Measurements from ENCODE around the gene KRTAP5-4. TPM values are rescaled to one million over a fixed set of nuclear protein-coding genes. Genes with fewer than 3 reads are reported as not detected.
"Not testable (repeated sequence)": the region's sequence is repeated elsewhere in the genome, so short reads cannot be mapped to it uniquely, and the experiment has no call there.

KRTAP5-4 gene
- total RNA-seq, 1 donor from 2014 or later = not detected

DNA sequence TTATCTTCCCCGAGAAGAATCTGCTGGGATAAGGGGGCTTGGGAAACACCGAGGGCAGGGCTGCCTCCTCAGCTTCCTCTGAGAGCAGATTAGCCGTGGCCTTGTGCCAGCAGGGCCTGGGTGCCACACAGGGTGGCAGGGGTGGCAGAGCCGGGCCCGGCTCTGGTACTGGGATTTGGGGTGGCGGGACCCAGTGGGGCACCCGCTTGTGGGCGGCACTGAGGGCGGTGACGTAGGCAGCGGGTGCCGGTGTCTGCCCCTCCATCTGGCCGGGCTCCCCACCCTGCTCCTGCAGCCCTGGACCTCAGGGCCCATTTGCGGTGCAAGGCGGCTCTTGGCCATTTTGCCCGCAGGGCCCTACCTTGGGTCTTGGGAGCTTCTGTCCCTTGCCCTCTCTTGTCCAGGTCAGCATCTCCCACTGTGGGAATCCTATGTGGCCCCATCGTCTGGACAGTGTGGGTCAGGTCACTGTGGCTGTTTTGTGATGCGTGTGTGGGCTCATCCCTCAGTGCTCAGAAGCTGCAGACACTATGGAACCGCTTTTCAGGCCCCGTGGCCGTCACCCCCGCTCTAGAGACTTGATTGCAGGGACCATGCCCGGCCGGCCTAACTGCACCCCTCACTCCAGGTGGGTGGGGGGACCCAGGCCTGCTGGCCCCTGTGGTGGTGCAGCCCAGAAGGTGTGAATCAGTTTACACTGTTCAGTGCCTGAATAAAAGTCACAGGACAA is 45.3 kb upstream of the KRTAP5-4 start:
- Histone ChIP-seq H3K4me2 (ENCODE audit: low read length) (no peak overlapping the region), H3K79me2 (ENCODE audit: insufficient read depth, low read length) (no peaks in the 10 kb centered on the region), H3K27ac (ENCODE audit: low read depth, low read length) (no peak overlapping the region), H3K9me3 (ENCODE audit: insufficient read depth, low read depth, low read length) (peaks cover 3% of the 10 kb centered on the region), H3K4me1 (ENCODE audit: insufficient read depth, low read length) (no peaks in the 10 kb centered on the region), H4K20me1 (ENCODE audit: insufficient read depth, low read length) (no peaks in the 10 kb centered on the region), H2AFZ (ENCODE audit: low read depth, low read length) (no peak overlapping the region), H3K9ac (ENCODE audit: low read length) (no peak overlapping the region), H3K36me3 (ENCODE audit: insufficient read depth, low read length) (no peaks in the 10 kb centered on the region), H3K27me3 (ENCODE audit: insufficient read depth, low read length) (peaks cover 9% of the 10 kb centered on the region), H3K4me3 (ENCODE audit: insufficient read depth, low read depth, low read length) (no peak overlapping the region)
- H3K27ac Mint-ChIP-seq (ENCODE audit: unreplicated experiment) = no peak overlapping the region
- TF ChIP-seq CTCF (IDR thresholded peaks at IDR 0.05; ENCODE audit: insufficient read depth, low read depth, low read length) (no peak), EZH2 (IDR thresholded peaks at IDR 0.05; ENCODE audit: insufficient read depth, low read length) (no peak)
- DNase-seq (ENCODE audit: low read depth) = no peak
- H3K27me3 Mint-ChIP-seq (ENCODE audit: low read depth, unreplicated experiment) = peaks cover 50% of the 10 kb centered on the region
- no peaks in the 10 kb centered on the region for H3K36me3 Mint-ChIP-seq (ENCODE audit: low read depth, unreplicated experiment)
- no peaks in the 10 kb centered on the region for H3K4me1 Mint-ChIP-seq (ENCODE audit: low read depth, unreplicated experiment)
- H3K4me3 Mint-ChIP-seq (ENCODE audit: unreplicated experiment) = no peak overlapping the region
- H3K9me3 Mint-ChIP-seq (ENCODE audit: unreplicated experiment) = no peaks in the 10 kb centered on the region
- no peak for FAIRE-seq

- Histone ChIP-seq H3K9ac (ENCODE audit: low read length) (no peak overlapping the region), H2AFZ (ENCODE audit: low read depth, low read length) (no peak overlapping the region), H3K9me3 (ENCODE audit: insufficient read depth, low read depth, low read length) (no peaks in the 10 kb centered on the region), H4K20me1 (ENCODE audit: insufficient read depth, low read length) (no peaks in the 10 kb centered on the region), H3K4me3 (ENCODE audit: insufficient read depth, low read depth, low read length) (no peak overlapping the region), H3K36me3 (ENCODE audit: insufficient read depth, low read length) (no peaks in the 10 kb centered on the region), H3K27ac (ENCODE audit: low read depth, low read length) (no peak overlapping the region), H3K4me1 (ENCODE audit: insufficient read depth, low read length) (no peaks in the 10 kb centered on the region), H3K4me2 (ENCODE audit: low read length) (no peak overlapping the region), H3K79me2 (ENCODE audit: insufficient read depth, low read length) (no peaks in the 10 kb centered on the region), H3K27me3 (ENCODE audit: insufficient read depth, low read length) (peaks cover 7% of the 10 kb centered on the region)
- no peaks in the 10 kb centered on the region for H3K36me3 Mint-ChIP-seq (ENCODE audit: low read depth, unreplicated experiment)
- DNase-seq (ENCODE audit: low read depth) (no peak), FAIRE-seq (no peak)
- no peak overlapping the region for H3K27ac Mint-ChIP-seq (ENCODE audit: unreplicated experiment)
- H3K4me3 Mint-ChIP-seq (ENCODE audit: unreplicated experiment) = no peak overlapping the region
- TF ChIP-seq EZH2 (IDR thresholded peaks at IDR 0.05; ENCODE audit: insufficient read depth, low read length) = no peak
- TF ChIP-seq CTCF (IDR thresholded peaks at IDR 0.05; ENCODE audit: insufficient read depth, low read depth, low read length) = no peak
- H3K27me3 Mint-ChIP-seq (ENCODE audit: low read depth, unreplicated experiment) = peaks cover 49% of the 10 kb centered on the region
- no peaks in the 10 kb centered on the region for H3K4me1 Mint-ChIP-seq (ENCODE audit: low read depth, unreplicated experiment)
- H3K9me3 Mint-ChIP-seq (ENCODE audit: unreplicated experiment) = no peaks in the 10 kb centered on the region
Observed at GRCh38 chr11:1665313-1665712, 43.4 kb upstream of the KRTAP5-4 start.

DNA sequence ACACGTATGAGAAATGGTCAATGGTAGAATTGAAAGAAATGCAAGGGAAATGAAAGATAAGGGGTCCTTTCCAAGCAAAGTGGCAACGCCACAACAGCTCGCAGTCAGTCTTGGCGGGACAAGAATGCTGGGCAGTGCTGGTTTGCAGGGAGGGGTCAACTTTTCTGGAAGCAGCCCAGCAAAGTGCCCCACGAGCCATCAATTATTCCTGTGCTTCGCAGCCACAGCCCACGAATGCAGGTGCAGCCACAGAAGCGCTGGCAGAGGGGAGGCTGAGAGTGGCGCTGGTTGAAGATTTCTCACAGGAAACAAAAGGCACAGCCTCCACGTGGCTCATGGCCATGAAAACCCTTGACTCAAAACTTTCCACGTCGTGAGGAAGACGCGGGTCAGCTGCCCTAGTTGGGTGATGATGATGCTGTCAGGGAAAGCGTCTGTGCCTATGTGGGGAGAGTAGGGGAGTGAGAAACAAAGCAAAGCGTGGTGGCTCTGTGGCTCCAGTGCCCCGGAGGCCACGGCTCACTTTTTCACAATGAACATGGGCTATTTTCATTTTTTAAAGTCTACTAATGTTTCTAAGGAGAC is 40.9 kb upstream of the KRTAP5-4 start:
- H3K4me1 ChIP-seq (ENCODE audit: insufficient read depth, low read length); DNase-seq (ENCODE audit: low read depth); H3K9ac ChIP-seq (ENCODE audit: low read length); H3K27ac Mint-ChIP-seq (ENCODE audit: unreplicated experiment); H3K4me2 ChIP-seq (ENCODE audit: low read length); H3K36me3 Mint-ChIP-seq (ENCODE audit: low read depth, unreplicated experiment); H3K27ac ChIP-seq (ENCODE audit: low read depth, low read length); H3K27me3 ChIP-seq (ENCODE audit: insufficient read depth, low read length); H3K79me2 ChIP-seq (ENCODE audit: insufficient read depth, low read length); H3K9me3 Mint-ChIP-seq (ENCODE audit: unreplicated experiment); FAIRE-seq; H3K4me1 Mint-ChIP-seq (ENCODE audit: low read depth, unreplicated experiment); H4K20me1 ChIP-seq (ENCODE audit: insufficient read depth, low read length); H3K36me3 ChIP-seq (ENCODE audit: insufficient read depth, low read length); H2AFZ ChIP-seq (ENCODE audit: low read depth, low read length); H3K4me3 ChIP-seq (ENCODE audit: insufficient read depth, low read depth, low read length); H3K9me3 ChIP-seq (ENCODE audit: insufficient read depth, low read depth, low read length); H3K4me3 Mint-ChIP-seq (ENCODE audit: unreplicated experiment): not testable (repeated sequence)
- H3K27me3 Mint-ChIP-seq (ENCODE audit: low read depth, unreplicated experiment) = peaks cover 40% of the 10 kb centered on the region

GRCh38 chr11:1661454-1662269 is 39.7 kb upstream of the KRTAP5-4 start:
- peaks cover 39% of the 10 kb centered on the region for H3K27me3 Mint-ChIP-seq (ENCODE audit: low read depth, unreplicated experiment)
- H3K4me2 ChIP-seq (ENCODE audit: low read length); H3K27ac Mint-ChIP-seq (ENCODE audit: unreplicated experiment); DNase-seq (ENCODE audit: low read depth); H2AFZ ChIP-seq (ENCODE audit: low read depth, low read length); H3K27me3 ChIP-seq (ENCODE audit: insufficient read depth, low read length); H3K9ac ChIP-seq (ENCODE audit: low read length); H3K4me3 Mint-ChIP-seq (ENCODE audit: unreplicated experiment); H3K27ac ChIP-seq (ENCODE audit: low read depth, low read length); H4K20me1 ChIP-seq (ENCODE audit: insufficient read depth, low read length); H3K36me3 Mint-ChIP-seq (ENCODE audit: low read depth, unreplicated experiment); FAIRE-seq; H3K79me2 ChIP-seq (ENCODE audit: insufficient read depth, low read length); H3K9me3 Mint-ChIP-seq (ENCODE audit: unreplicated experiment); H3K36me3 ChIP-seq (ENCODE audit: insufficient read depth, low read length); H3K4me1 ChIP-seq (ENCODE audit: insufficient read depth, low read length); H3K4me1 Mint-ChIP-seq (ENCODE audit: low read depth, unreplicated experiment); H3K9me3 ChIP-seq (ENCODE audit: insufficient read depth, low read depth, low read length); H3K4me3 ChIP-seq (ENCODE audit: insufficient read depth, low read depth, low read length): not testable (repeated sequence)

Data from astrocyte (in vitro differentiated cells and primary cell).